Dendritic cell treated with granulocyte-macrophage colony-stimulating factor and Interleukin-4, amounts not matched to agents 40 ng/mL and 50 ng/mL, for 4 days (primary cell): Measurements from ENCODE around the gene MAP2K6.
A peak's percentile ranks its signal among the peaks of the same experiment; 100 is the strongest.

Experiments
- H3K27ac Mint-ChIP-seq: one replicate; pipeline ENCODE4 v1.8.0; 2022; ENCODE audit warnings: mild to moderate bottlenecking, mixed read lengths
- H3K27me3 Mint-ChIP-seq: one replicate; pipeline ENCODE4 v1.8.0; 2022; ENCODE audit warnings: mild to moderate bottlenecking, mixed read lengths
- H3K36me3 Mint-ChIP-seq: one replicate; pipeline ENCODE4 v1.8.0; 2022; ENCODE audit warnings: low read depth, mixed read lengths
- H3K4me1 Mint-ChIP-seq: one replicate; pipeline ENCODE4 v1.8.0; 2022; ENCODE audit warnings: low read depth, mixed read lengths
- H3K4me3 Mint-ChIP-seq: one replicate; pipeline ENCODE4 v1.8.0; 2022; ENCODE audit warnings: mild to moderate bottlenecking, moderate library complexity, mixed read lengths
- H3K9me3 Mint-ChIP-seq: one replicate; pipeline ENCODE4 v1.8.0; 2022; ENCODE audit warnings: mixed read lengths
- intact Hi-C: fragments of 100-400 bp; cut with micrococcal nuclease; formaldehyde crosslinking; loops from one replicate; pipeline ENCODE4 v1.15.0; 2022

MAP2K6 gene

GRCh38 chr17:69412251-69412671, 2.2 kb upstream of the MAP2K6 start:
- Mint-ChIP-seq H3K4me3 (no peak overlapping the region), H3K27ac (no peak overlapping the region), H3K36me3 (no peaks in the 10 kb centered on the region), H3K4me1 (no peaks in the 10 kb centered on the region), H3K27me3 (no peaks in the 10 kb centered on the region), H3K9me3 (no peaks in the 10 kb centered on the region)
- intact Hi-C loops, result no loop called here

- intact Hi-C loops, result loop anchor here (5.0 kb wide), 1 partner anchor 87 kb away; no protein-coding TSS in a partner anchor
- Mint-ChIP-seq H3K36me3 (no peaks in the 10 kb centered on the region), H3K27me3 (no peaks in the 10 kb centered on the region), H3K4me1 (peaks cover 5% of the 10 kb centered on the region), H3K9me3 (no peaks in the 10 kb centered on the region), H3K27ac (no peak overlapping the region), H3K4me3 (no peak overlapping the region)
Observed at GRCh38 chr17:69415431-69415830, 934 bp downstream of the MAP2K6 start.

GRCh38 chr17:69417545-69418483, 3.3 kb downstream of the MAP2K6 start:
- intact Hi-C loops, result loop anchor here (5.0 kb wide), 1 partner anchor 84 kb away; no protein-coding TSS in a partner anchor
- no peak overlapping the region for H3K27ac Mint-ChIP-seq
- H3K4me1 Mint-ChIP-seq, result peaks cover 10% of the 10 kb centered on the region
- no peaks in the 10 kb centered on the region for H3K9me3 Mint-ChIP-seq
- H3K27me3 Mint-ChIP-seq, result no peaks in the 10 kb centered on the region
- no peak overlapping the region for H3K4me3 Mint-ChIP-seq
- H3K36me3 Mint-ChIP-seq, result no peaks in the 10 kb centered on the region

- no peaks in the 10 kb centered on the region for H3K27me3 Mint-ChIP-seq
- no peak overlapping the region for H3K4me3 Mint-ChIP-seq
- H3K36me3 Mint-ChIP-seq, result no peaks in the 10 kb centered on the region
- H3K9me3 Mint-ChIP-seq, result no peaks in the 10 kb centered on the region
- no peak overlapping the region for H3K27ac Mint-ChIP-seq
- intact Hi-C loops, result loop anchor here (5.0 kb wide), 1 partner anchor 84 kb away; no protein-coding TSS in a partner anchor
- peaks cover 14% of the 10 kb centered on the region for H3K4me1 Mint-ChIP-seq
Observed at GRCh38 chr17:69418535-69418934, 4.0 kb downstream of the MAP2K6 start.

- Mint-ChIP-seq H3K27me3 (no peaks in the 10 kb centered on the region), H3K4me3 (no peak overlapping the region), H3K9me3 (no peaks in the 10 kb centered on the region), H3K27ac (peak overlapping the region; percentile 12), H3K36me3 (no peaks in the 10 kb centered on the region), H3K4me1 (peaks cover 28% of the 10 kb centered on the region)
- intact Hi-C loops, result loop anchor here (10.0 kb wide), 1 partner anchor 61 kb away; no protein-coding TSS in a partner anchor
Observed at GRCh38 chr17:69423450-69423849, 9.0 kb downstream of the MAP2K6 start.

- H3K4me1 Mint-ChIP-seq, result peaks cover 38% of the 10 kb centered on the region
- no peak overlapping the region for H3K4me3 Mint-ChIP-seq
- no peaks in the 10 kb centered on the region for H3K36me3 Mint-ChIP-seq
- H3K9me3 Mint-ChIP-seq, result no peaks in the 10 kb centered on the region
- H3K27ac Mint-ChIP-seq, result no peak overlapping the region
- intact Hi-C loops, result loop anchor here (10.0 kb wide), 1 partner anchor 60 kb away; no protein-coding TSS in a partner anchor
- H3K27me3 Mint-ChIP-seq, result no peaks in the 10 kb centered on the region
Observed at GRCh38 chr17:69424287-69425041, 10.0 kb downstream of the MAP2K6 start.

GRCh38 chr17:69425978-69426377, 11.5 kb downstream of the MAP2K6 start:
- Mint-ChIP-seq H3K27me3 (no peaks in the 10 kb centered on the region), H3K27ac (peak overlapping the region; percentile 58), H3K4me1 (peaks cover 52% of the 10 kb centered on the region), H3K9me3 (no peaks in the 10 kb centered on the region), H3K36me3 (no peaks in the 10 kb centered on the region), H3K4me3 (no peak overlapping the region)
- intact Hi-C loops, result loop anchor here (10.0 kb wide), 1 partner anchor 59 kb away; no protein-coding TSS in a partner anchor

GRCh38 chr17:69427486-69428197, 13.1 kb downstream of the MAP2K6 start:
- peaks cover 47% of the 10 kb centered on the region for H3K4me1 Mint-ChIP-seq
- intact Hi-C loops, result loop anchor here (10.0 kb wide), 1 partner anchor 57 kb away; no protein-coding TSS in a partner anchor

GRCh38 chr17:69428252-69428980, 13.9 kb downstream of the MAP2K6 start:
- Mint-ChIP-seq H3K27me3 (no peaks in the 10 kb centered on the region), H3K4me1 (peaks cover 44% of the 10 kb centered on the region), H3K9me3 (no peaks in the 10 kb centered on the region), H3K27ac (peak overlapping the region; percentile 82), H3K4me3 (no peak overlapping the region), H3K36me3 (no peaks in the 10 kb centered on the region)
- intact Hi-C loops, result loop anchor here (10.0 kb wide), 1 partner anchor 56 kb away; no protein-coding TSS in a partner anchor

More at GRCh38 chr17:69427486-69428197, 13.1 kb downstream of the MAP2K6 start:
- Mint-ChIP-seq H3K27me3 (no peaks in the 10 kb centered on the region), H3K9me3 (no peaks in the 10 kb centered on the region), H3K4me3 (no peak overlapping the region), H3K27ac (peak overlapping the region; percentile 82), H3K36me3 (no peaks in the 10 kb centered on the region)

- H3K27ac Mint-ChIP-seq, result peak overlapping the region; percentile 82
- H3K4me1 Mint-ChIP-seq, result peaks cover 40% of the 10 kb centered on the region
- H3K4me3 Mint-ChIP-seq, result no peak overlapping the region
- H3K9me3 Mint-ChIP-seq, result no peaks in the 10 kb centered on the region
- intact Hi-C loops, result no loop called here
- H3K27me3 Mint-ChIP-seq, result no peaks in the 10 kb centered on the region
- H3K36me3 Mint-ChIP-seq, result no peaks in the 10 kb centered on the region
Observed at GRCh38 chr17:69430488-69430887, 16.0 kb downstream of the MAP2K6 start.

GRCh38 chr17:69431835-69432234, 17.3 kb downstream of the MAP2K6 start:
- intact Hi-C loops, result no loop called here
- Mint-ChIP-seq H3K9me3 (no peaks in the 10 kb centered on the region), H3K27ac (no peak overlapping the region), H3K4me1 (peaks cover 35% of the 10 kb centered on the region), H3K36me3 (no peaks in the 10 kb centered on the region), H3K4me3 (no peak overlapping the region), H3K27me3 (no peaks in the 10 kb centered on the region)

- H3K36me3 Mint-ChIP-seq, result no peaks in the 10 kb centered on the region
Observed at GRCh38 chr17:69433093-69433492, 18.6 kb downstream of the MAP2K6 start.

GRCh38 chr17:69434164-69434579, 19.7 kb downstream of the MAP2K6 start:
- H3K27me3 Mint-ChIP-seq, result no peaks in the 10 kb centered on the region
- peaks cover 17% of the 10 kb centered on the region for H3K4me1 Mint-ChIP-seq
- no peak overlapping the region for H3K4me3 Mint-ChIP-seq
- no peaks in the 10 kb centered on the region for H3K9me3 Mint-ChIP-seq
- no peak overlapping the region for H3K27ac Mint-ChIP-seq
- no peaks in the 10 kb centered on the region for H3K36me3 Mint-ChIP-seq
- intact Hi-C loops, result no loop called here

More at GRCh38 chr17:69433093-69433492, 18.6 kb downstream of the MAP2K6 start:
- no peaks in the 10 kb centered on the region for H3K27me3 Mint-ChIP-seq
- peaks cover 28% of the 10 kb centered on the region for H3K4me1 Mint-ChIP-seq
- H3K4me3 Mint-ChIP-seq, result no peak overlapping the region
- no peak overlapping the region for H3K27ac Mint-ChIP-seq
- intact Hi-C loops, result no loop called here
- H3K9me3 Mint-ChIP-seq, result no peaks in the 10 kb centered on the region
